NOMO-1 treated with dmso at 0.1 percent for 144 hours (cell line): ENCODE data around the gene ADO.

Experiments
- DNase-seq: peaks from one replicate; lab custom pipeline; 2025; ENCODE audit not compliant: unreplicated experiment; lab: John Stamatoyannopoulos, UW

Gene ADO

GRCh38 chr10:62792261-62792660 lies 12.3 kb upstream of the ADO start:
- DNase-seq = no peak

DNA sequence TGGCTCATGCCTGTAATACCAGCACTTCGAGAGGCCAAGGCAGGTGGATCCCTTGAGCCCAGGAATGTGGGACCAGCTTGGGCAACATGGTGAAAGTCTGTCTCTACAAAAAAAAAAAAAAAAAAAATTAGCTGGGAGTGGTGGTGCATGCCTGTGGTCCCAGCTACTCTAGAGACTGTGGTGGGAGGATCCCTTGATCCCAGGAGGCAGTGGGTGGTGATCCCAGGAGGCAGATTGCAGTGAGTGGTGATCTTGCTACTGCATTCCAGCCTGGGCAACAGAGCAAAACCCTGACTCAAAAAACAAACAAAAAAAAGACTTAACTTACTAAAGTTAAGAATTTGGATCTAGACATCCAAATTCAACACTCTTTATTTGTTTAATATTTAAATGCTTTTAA lies 10.2 kb upstream of the ADO start:
- DNase-seq = no peak

GRCh38 chr10:62795100-62795499 lies 9.4 kb upstream of the ADO start:
- no peak for DNase-seq

GRCh38 chr10:62795762-62796161 lies 8.8 kb upstream of the ADO start:
- DNase-seq = no peak

- no peak for DNase-seq
Observed at GRCh38 chr10:62796896-62797295, 7.6 kb upstream of the ADO start.

DNA sequence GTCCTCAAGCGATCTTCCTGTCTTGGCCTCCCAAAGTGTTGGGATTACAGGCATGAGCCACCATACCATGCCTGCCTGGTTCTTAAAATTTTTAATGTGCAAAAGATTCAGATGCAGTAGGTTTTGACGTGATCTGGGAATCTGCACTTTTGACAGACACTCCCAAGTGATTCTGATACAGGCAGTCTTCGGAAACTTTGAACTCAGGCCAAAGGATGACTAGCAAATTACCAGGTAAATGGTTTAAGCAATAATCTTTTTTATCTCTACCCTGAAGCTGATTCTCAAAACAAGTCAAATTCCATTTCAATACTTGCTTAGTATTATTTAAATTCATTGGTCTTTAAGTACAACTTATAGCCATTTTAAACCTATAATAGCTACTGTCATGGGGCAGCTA lies 2.6 kb upstream of the ADO start:
- DNase-seq = no peak

GRCh38 chr10:62803724-62804355 lies 680 bp upstream of the ADO start:
- DNase-seq = no peak

GRCh38 chr10:62805231-62806099 lies 945 bp downstream of the ADO start:
- no peak for DNase-seq

DNA sequence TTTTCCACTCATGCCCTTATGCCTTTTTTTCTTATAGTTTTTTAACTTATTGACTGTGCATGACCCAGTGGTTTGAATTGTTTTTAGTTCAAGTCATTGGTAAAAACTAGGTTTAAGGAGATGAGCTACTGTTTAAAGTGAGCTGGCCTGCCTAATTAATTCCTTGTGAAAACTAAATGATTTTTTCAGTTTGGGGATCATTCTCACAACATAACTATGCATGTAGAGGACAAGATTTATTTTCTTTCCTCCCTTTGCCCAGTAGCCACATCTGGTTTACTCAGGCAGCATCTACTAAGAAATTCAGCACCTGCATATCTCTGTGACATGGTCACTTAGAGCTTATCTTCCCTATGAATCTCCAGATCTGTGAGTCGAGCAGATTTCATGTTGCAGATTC lies 1.7 kb downstream of the ADO start:
- DNase-seq = no peak

DNA sequence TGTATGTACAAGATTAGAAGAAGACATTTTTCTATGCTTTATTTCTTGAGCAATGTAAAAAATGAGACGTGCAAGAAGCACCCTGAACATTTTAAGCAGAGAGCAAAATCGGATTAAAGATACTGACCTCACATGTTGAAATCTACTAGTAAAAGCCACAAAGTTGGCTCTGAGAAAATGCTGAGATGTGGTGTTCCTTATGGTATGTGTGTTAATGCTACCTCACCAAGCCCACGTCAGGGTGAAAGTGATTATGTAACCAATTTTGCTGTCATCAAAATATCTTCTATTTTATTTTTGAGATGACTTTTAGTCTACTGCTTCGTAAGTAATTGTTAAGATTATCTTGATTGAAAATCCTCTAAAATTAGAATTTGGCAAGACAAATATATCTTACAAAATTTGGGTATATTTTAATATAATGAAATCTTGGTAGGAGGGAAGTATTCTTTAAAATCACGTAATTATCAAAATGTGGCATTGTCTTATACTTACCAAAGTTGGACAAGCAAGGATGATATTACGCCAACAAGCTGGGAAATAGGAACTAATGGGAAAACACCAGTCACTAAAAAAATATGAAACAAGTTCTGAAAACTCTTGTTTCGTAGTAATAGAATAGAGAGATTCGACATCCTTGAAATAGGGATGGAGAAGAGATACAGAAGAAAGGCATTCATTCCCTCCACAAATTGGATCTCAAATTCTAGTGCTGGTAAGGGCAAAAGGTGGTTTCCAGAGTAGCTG lies 5.8 kb downstream of the ADO start:
- DNase-seq = no peak

GRCh38 chr10:62811159-62811875 lies 6.8 kb downstream of the ADO start:
- DNase-seq = no peak

GRCh38 chr10:62812672-62813439 lies 8.3 kb downstream of the ADO start:
- no peak for DNase-seq

GRCh38 chr10:62813453-62813852 lies 8.9 kb downstream of the ADO start:
- DNase-seq = no peak

- no peak for DNase-seq
Observed at GRCh38 chr10:62813981-62814380, 9.5 kb downstream of the ADO start.

DNA sequence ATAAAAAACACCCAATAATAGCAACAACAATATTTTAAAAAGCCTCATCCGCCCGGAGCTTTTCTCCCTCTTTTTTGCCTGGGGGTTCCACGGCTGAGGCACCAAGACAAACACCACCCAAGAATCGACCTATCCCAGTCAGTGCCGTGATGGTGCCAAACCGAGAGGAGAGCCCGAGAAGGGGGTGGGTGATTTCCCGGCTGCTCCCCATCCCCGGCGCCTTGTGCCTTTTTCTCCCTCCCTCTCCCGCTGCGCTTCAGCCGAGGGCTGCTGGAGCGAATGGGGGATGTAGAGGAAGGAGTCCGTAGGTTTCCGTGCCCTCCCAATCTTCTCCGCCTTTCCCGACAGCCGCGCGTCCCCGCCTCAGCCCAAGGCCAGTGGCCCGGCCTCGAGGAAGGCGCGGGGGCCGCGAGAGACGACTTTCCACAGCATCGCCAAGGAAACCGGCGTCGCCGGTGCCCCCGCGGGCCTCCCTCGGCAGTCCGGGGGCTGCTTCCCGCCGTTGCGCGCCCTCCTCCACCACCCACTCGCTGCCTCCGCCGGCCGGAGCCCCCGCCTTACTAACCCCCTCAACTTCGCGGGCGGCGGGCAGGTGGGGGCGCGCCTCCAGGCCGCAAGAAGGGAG lies 10.3 kb downstream of the ADO start:
- DNase-seq = no peak

DNA sequence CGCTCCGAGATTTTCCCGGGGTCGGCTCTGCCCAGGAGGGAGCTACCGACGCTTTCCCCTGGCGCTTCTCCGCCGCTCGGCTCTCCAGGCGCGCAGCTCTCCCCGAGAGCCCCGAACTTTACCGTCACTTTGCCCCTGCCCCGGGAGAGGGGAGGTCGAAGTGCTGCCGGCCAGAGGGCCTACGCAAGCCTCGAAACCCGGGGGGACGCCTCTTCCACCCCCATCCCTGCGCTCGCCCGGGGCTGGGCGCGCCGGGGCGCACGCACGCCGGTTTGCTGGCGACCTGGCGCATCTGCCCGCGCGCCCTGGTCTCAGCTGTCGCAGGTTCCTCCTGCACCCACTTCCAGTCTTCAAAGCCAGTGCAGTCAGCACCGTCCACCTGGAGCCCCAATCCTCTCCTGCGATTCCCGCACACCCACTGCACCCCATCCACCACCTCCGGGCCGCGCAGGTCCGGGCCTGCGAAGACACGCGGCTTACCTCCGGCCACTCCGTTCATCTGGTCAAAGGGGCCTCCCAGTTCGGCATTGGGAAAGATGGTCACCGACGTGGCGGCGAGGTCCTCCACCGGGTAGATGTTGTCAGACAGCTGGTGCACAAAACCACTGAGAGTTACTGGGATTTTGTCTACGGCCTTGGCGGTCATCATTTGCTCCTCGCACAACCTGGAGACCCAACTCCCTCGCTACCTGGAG lies 11.0 kb downstream of the ADO start:
- no peak for DNase-seq

DNA sequence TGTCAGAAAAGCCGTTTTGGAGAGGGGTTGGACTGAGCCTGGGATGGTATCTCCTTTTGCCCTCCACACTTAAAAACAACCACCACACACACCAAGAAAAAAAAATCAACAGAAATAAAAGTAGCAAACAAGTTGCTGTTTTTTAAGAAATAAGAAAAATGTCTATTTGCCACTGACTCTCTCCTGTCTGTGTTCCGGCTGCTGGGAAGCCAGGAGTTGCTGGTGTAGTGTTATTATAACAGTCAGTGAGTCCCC lies 11.5 kb downstream of the ADO start:
- no peak for DNase-seq

DNA sequence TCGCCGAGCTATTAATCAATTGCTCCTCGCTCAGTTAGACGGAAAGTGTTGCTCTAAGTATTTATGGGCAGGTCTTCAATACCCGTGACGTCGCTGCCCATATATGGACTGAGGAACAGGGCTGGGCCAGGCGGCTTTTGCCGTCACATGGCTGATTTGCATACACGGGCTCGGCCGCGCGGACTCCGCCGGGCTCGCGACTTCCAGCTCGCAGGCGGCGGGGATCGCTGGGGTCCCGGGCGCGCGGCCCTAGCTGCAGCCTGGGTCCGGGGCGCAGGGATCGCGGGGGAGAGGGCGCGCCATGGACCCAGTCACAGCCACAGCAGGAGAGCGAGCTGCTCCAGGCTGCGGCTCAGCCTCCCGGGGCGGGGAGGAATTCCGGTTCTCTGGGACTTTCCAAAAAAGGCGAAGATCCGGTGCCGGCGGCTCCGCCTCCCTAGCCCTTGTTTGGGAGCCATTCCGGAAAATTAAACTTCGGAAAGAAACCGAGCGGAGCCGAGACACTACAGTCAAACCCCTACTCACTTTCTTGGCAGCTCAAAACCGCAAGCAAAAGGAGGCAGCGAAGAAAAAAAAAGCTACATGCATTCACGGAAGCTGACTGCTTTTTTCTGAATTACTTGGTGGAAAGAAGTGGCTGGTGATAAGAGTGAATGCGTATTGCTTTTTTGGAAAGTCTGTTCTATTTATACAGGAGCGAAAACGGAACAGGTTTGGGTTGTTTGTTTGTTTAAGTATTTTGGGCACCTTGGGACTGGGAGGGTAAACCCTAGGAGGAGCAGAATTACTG lies 12.0 kb downstream of the ADO start, which contains the start of gene EGR2:
Gene EGR2, minus strand, starts transcription at position 36 of the 790 bp plus-strand sequence. CDS start 337 bp downstream, outside the sequence.
- peak; percentile 93 for DNase-seq
